ENCODE data around the gene GLCCI1. TPM values are rescaled to one million over a fixed set of nuclear protein-coding genes. Genes with fewer than 3 reads are reported as not detected.

GLCCI1 gene
- total and polyA plus RNA-seq, 10 of the 15 experiments (the other 5 are each of a cell fraction or from before 2014, with no cell fraction given), result 12.6 to 92.0 (median 27.6) TPM

- TF ChIP-seq SKIL (IDR thresholded peaks at IDR 0.05; ENCODE audit: low read depth, poor library complexity, severe bottlenecking), result peak; percentile 91
- peak; percentile 99 for TF ChIP-seq GATAD2B (conservative IDR thresholded peaks at IDR 0.05; ENCODE audit: low read depth)
- TF ChIP-seq E2F4 (IDR thresholded peaks at IDR 0.05; ENCODE audit: low read depth, low read length), result no peak
- peak; percentile 92 for TF ChIP-seq JUNB (IDR thresholded peaks at IDR 0.05)
- TF ChIP-seq RCOR1 (conservative IDR thresholded peaks at IDR 0.05; ENCODE audit: low read depth, low read length), result peak; percentile 89; the same call in 1 of the 2 replicates
- TF ChIP-seq NFYA (IDR thresholded peaks at IDR 0.05; ENCODE audit: borderline replicate concordance, low read depth, low read length), result no peak
- no peak for TF ChIP-seq IRF5 (IDR thresholded peaks at IDR 0.05; ENCODE audit: borderline replicate concordance)
- TF ChIP-seq IKZF2 (IDR thresholded peaks at IDR 0.05), result peak; percentile 96 to 97
- TF ChIP-seq PRDM15 (CRISPR knock-in tag; IDR thresholded peaks at IDR 0.05), result no peak
- no peak; the same call in 1 of the 2 replicates for TF ChIP-seq MXI1 (IDR thresholded peaks at IDR 0.05; ENCODE audit: low read depth, low read length)
- no peak for TF ChIP-seq ZNF384 (IDR thresholded peaks at IDR 0.05; ENCODE audit: borderline replicate concordance, low read depth, low read length)
- no peak for TF ChIP-seq SRF (IDR thresholded peaks at IDR 0.05; ENCODE audit: low read depth in 2 of 2, low read length in 2 of 2)
- peak; percentile 43 to 74; a peak in 2 of 4 replicates for TF ChIP-seq BHLHE40 (IDR thresholded peaks at IDR 0.05; ENCODE audit: borderline replicate concordance in 1 of 2, low read depth in 2 of 2, low read length in 1 of 2)
- TF ChIP-seq POLR2AphosphoS5 (IDR thresholded peaks at IDR 0.05; ENCODE audit: low read length), result peak; percentile 45; the same call in 1 of the 2 replicates
- 0 out of 2 replicates have a peak, but pooled peaks have one; percentile 50 for TF ChIP-seq POLR2AphosphoS2 (IDR thresholded peaks at IDR 0.05; ENCODE audit: low read depth, low read length)
- no peak for TF ChIP-seq ZNF622 (IDR thresholded peaks at IDR 0.05)
- TF ChIP-seq NR2C1 (IDR thresholded peaks at IDR 0.05), result no peak
- peak; percentile 64; the same call in 1 of the 2 replicates for TF ChIP-seq NR2F1 (conservative IDR thresholded peaks at IDR 0.05)
- no peak for TF ChIP-seq PML (IDR thresholded peaks at IDR 0.05; ENCODE audit: low read length)
- TF ChIP-seq RAD51 (IDR thresholded peaks at IDR 0.05), result peak; percentile 18; the same call in 1 of the 2 replicates
- no peak for TF ChIP-seq CBX5 (IDR thresholded peaks at IDR 0.05; ENCODE audit: low read depth)
- no peak for TF ChIP-seq FOXM1 (IDR thresholded peaks at IDR 0.05; ENCODE audit: low read depth, low read length)
- peak; percentile 88 for TF ChIP-seq CREM (IDR thresholded peaks at IDR 0.05; ENCODE audit: low read depth)
Observed at GRCh38 chr7:8134089-8134733, 165.6 kb downstream of the GLCCI1 start (continued).
